SK-N-MC (cell line): Measurements from ENCODE around the gene SFRP5.

Source experiments
- DNase-seq: peaks from one replicate; pipeline ENCODE4 v3.0.0-alpha.2; 2011; ENCODE audit warnings: low read depth, low spot score
- H3K27ac ChIP-seq: fragments of 200-600 bp; sonication (generic); 2 replicates; pipeline ENCODE4 v1.5.1; 2016; ENCODE audit warnings: mixed run types
- H3K36me3 ChIP-seq: fragments of 200-600 bp; sonication (generic); 2 replicates; pipeline ENCODE4 v1.6.1; 2017; ENCODE audit warnings: antibody characterized with exemption, low read length, mixed read lengths; ENCODE audit not compliant: insufficient read depth
- H3K4me3 ChIP-seq: fragments of 200-600 bp; sonication (generic); 2 replicates; pipeline ENCODE4 v1.5.1; 2016
- H3K9ac ChIP-seq: fragments of 200-600 bp; sonication (generic); 2 replicates; pipeline ENCODE4 v1.8.0; 2017; ENCODE audit warnings: mixed run types, mixed read lengths; ENCODE audit not compliant: insufficient read length
- H3K9me3 ChIP-seq: fragments of 200-600 bp; sonication (generic); 2 replicates; pipeline ENCODE4 v1.6.1; 2017; ENCODE audit warnings: low read depth, mild to moderate bottlenecking, antibody characterized with exemption, low read length, moderate library complexity, mixed read lengths
- EZH2 ChIP-seq: fragments of 200-600 bp; sonication (generic); IDR thresholded peaks from one replicate; pipeline ENCODE4 v1.6.1; 2017; ENCODE audit warnings: antibody characterized with exemption
- FOXP2 ChIP-seq: optimal IDR thresholded peaks from 2 replicates; pipeline ENCODE3; 2011; ENCODE audit warnings: mild to moderate bottlenecking, moderate library complexity; ENCODE audit not compliant: insufficient read depth; ENCODE audit errors: extremely low read length, control extremely low read depth
- POLR2AphosphoS5 ChIP-seq: IDR thresholded peaks from 2 replicates; pipeline ENCODE4 v1.6.1; 2012; ENCODE audit warnings: mild to moderate bottlenecking, low read depth, low read length, borderline replicate concordance

Gene SFRP5

DNA sequence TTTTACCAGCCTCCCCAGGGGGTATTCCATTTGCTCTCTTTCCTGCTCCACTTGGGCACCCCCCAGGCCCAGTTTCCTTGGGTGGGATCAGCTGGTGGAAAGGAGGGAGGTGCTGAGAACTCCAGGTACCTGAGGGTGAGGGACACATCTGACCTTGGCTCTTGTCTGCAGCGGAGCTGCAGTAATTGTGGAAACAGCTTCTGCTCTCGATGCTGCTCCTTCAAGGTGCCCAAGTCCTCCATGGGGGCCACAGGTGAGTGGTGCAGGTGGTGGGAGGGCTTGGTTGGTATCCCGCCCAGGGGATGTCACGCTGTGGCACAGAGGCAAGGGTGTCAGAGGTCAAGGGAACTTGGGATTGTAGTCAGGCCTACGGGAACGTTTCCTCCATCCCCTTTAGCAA, 14.3 kb downstream of the SFRP5 start:
- TF ChIP-seq FOXP2, result no peak
- Histone ChIP-seq H3K9me3 (no peaks in the 10 kb centered on the region), H3K4me3 (no peak overlapping the region), H3K9ac (no peak overlapping the region), H3K36me3 (no peaks in the 10 kb centered on the region; the same call in 1 of the 2 replicates), H3K27ac (no peak overlapping the region)
- no peak for DNase-seq

DNA sequence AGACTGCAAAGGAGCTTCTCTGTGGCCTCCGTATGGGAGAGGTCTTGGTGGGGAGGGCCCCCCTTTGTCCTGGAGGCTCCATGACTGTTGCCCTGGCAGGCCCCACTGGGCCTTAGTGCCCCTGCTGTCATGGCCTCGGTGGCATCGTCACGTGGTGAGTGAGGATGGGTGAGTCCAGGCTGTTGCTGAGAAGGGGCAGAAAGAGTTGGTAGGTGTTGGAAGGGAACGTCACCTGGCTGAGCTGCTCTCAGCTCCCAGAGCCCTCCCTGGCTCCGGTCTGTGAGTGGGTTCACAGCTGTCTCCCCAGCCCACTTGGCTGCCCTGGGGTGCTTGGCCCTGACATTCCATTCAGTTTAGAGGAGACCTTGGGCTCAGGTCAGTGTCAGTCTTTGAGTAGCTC, 16.1 kb downstream of the SFRP5 start:
- no peak for DNase-seq
- no peaks in the 10 kb centered on the region; the same call in 1 of the 2 replicates for H3K36me3 ChIP-seq
- no peak overlapping the region for H3K9ac ChIP-seq
- no peak overlapping the region for H3K4me3 ChIP-seq
- TF ChIP-seq POLR2AphosphoS5 (no peak), FOXP2 (no peak), EZH2 (no peak)
- H3K27ac ChIP-seq, result no peak overlapping the region
- H3K9me3 ChIP-seq, result no peaks in the 10 kb centered on the region

DNA sequence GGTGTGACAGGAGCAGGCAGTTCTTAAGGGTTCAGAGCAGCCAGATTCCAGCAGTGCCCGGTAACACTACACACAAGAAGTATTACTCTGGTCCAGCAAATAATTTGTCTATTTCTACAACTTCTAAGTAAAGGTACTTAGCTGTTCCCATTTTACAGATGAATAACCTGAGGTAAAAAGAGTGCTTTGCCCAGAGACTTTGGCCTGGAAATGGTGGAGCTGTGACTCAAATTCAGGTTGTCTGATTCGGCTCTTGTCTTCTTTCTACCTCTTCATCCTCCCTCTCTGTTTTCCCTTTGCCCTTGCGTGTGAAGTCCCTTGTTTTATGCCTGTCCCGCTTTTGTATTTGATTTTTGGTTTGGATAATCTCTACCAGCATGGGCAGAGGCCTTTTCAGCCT, 17.1 kb downstream of the SFRP5 start:
- no peak overlapping the region for H3K9ac ChIP-seq
- DNase-seq, result no peak
- no peak overlapping the region for H3K4me3 ChIP-seq
- no peaks in the 10 kb centered on the region for H3K9me3 ChIP-seq
- TF ChIP-seq EZH2, result no peak
- no peak for TF ChIP-seq POLR2AphosphoS5
- no peak for TF ChIP-seq FOXP2
- peaks cover 3% of the 10 kb centered on the region; the same call in 1 of the 2 replicates for H3K36me3 ChIP-seq
- no peak overlapping the region for H3K27ac ChIP-seq

DNA sequence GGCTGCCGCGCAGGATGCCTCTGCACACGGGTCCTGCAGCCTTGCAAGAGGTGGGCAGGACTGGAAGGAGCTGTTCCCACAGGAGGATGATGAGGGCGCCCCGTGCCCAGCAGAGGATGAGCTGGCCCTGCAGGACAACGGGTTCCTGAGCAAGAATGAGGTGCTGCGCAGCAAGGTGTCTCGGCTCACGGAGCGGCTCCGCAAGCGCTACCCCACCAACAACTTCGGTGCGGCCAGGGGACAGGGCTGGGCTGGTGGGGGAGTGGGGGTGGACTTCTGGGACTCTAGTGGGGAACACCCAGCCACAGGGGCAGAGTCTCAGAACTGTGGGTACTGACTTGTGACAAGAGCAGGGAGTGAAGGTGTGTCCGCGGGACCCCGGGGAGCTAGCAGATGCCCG, 18.8 kb downstream of the SFRP5 start:
- no peak overlapping the region for H3K9ac ChIP-seq
- no peaks in the 10 kb centered on the region for H3K9me3 ChIP-seq
- no peak for TF ChIP-seq POLR2AphosphoS5
- no peak for TF ChIP-seq EZH2
- TF ChIP-seq FOXP2, result no peak
- H3K4me3 ChIP-seq, result no peak overlapping the region
- DNase-seq, result no peak
- no peak overlapping the region for H3K27ac ChIP-seq
- H3K36me3 ChIP-seq, result peaks cover 3% of the 10 kb centered on the region; the same call in 1 of the 2 replicates

DNA sequence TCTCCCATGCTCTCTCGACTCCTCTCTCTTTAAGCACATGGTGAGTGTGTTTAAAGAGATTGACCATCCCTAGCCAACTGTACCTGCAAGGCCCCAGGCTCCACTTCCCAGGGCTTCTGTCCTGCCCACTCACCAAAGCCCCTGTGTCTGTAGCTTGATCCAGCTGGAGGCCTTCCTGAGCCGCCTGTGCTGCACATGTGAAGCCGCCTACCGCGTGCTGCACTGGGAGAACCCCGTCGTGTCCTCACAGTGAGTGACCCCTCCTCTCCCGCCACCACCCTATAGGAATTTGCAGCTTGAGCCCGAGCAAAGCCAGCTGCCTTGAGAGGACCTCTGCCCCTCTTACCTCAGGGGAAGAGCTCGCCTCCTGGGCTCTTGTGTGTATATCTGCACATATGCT, 23.7 kb downstream of the SFRP5 start:
- Histone ChIP-seq H3K9me3 (no peaks in the 10 kb centered on the region), H3K4me3 (no peak overlapping the region), H3K9ac (no peak overlapping the region), H3K27ac (no peak overlapping the region), H3K36me3 (peaks cover 3% of the 10 kb centered on the region; the same call in 1 of the 2 replicates)
- no peak for DNase-seq
- TF ChIP-seq FOXP2 (no peak), EZH2 (no peak), POLR2AphosphoS5 (no peak)

DNA sequence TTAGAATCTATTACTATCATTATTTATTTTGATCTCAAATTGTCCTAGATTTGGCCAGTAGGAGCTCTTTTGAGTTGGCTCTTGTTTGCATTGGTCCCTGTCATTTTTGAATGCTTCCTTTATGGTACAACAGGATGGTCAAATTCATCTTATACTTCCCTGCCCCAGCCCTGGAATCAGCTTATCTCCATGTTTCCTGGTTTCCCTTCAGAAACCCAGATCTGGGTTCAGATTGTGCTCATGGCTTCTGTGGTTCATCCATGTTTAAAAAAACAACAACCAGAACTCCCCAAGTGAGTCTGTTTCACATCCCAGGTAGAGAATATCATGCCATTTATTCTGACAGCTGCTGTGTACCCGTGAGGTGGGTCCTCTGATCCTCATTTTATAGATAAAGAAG, 24.2 kb downstream of the SFRP5 start:
- DNase-seq, result no peak
- no peaks in the 10 kb centered on the region for H3K9me3 ChIP-seq
- H3K9ac ChIP-seq, result no peak overlapping the region
- TF ChIP-seq POLR2AphosphoS5 (no peak), FOXP2 (no peak), EZH2 (no peak)
- H3K4me3 ChIP-seq, result no peak overlapping the region
- H3K27ac ChIP-seq, result no peak overlapping the region
- H3K36me3 ChIP-seq, result peaks cover 3% of the 10 kb centered on the region; the same call in 1 of the 2 replicates

DNA sequence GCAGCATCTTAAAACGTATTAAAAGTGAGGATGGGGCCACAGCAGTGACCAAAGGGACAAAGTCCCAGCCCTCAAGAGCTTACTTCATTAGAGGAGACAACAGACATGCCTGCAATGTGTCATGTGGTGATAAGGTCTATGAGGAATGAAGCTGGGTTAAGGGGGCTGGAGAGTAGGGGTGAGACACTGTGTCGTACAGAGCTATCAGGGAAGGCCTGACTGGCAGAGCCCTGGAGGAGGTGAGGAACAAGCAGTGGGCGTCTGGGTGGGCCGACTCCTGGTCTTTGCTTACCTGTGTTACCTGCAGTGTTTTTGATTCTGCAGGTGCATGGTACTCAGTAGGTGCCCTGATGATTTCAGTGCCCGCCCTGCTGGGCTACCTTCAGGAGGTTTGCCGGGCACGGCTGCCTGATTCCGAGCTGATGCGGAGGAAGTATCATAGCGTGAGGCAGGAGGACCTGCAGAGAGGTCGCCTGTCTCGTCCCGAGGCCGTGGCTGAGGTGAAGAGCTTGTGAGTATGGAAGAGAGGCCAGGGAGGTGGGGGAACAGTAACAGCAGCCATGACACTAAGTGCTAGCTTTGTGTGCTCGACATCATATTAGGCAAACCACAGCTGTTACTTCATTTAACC, 27.3 kb downstream of the SFRP5 start:
- no peaks in the 10 kb centered on the region; the same call in 1 of the 2 replicates for H3K36me3 ChIP-seq

DNA sequence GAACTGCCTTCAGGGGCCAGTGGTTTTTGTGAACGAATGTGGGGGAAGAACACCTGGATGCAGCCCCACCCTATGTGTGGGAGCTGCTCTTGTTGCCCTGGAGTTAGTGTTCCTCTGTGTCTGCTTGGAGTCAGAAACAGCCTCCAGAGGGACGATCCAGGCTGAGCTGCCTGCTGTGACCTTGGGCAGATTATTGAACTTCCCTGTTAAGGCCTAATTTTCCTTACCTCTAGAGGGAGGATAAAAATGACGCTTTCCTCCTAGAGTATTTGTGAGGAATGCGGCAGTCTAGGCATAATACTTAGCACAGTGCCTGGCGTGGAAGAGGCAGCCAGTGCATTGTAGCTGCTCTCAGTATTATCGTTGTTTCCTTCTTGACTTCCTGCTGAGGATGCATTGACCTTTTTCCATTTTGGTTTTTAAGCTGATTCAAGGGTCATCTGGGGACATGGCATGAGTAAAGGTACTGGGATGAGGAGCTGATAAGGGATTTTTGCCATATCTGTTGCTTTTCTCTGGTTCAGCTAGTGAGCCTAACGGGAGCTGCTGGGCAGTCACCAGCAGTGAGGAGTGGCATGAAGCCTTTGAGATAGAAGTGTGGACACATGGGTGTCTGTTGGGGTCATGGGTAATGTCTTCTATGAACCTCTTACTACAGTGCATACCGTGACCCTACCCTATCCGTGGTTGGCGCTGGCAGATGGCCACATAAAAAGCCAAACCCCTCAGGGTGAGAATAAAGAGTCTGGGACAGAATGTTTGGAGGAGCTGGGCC, 28.4 kb downstream of the SFRP5 start:
- H3K9me3 ChIP-seq, result no peaks in the 10 kb centered on the region
- H3K36me3 ChIP-seq, result no peaks in the 10 kb centered on the region; the same call in 1 of the 2 replicates
- no peak overlapping the region for H3K9ac ChIP-seq
- no peak overlapping the region for H3K4me3 ChIP-seq
- no peak for DNase-seq
- H3K27ac ChIP-seq, result no peak overlapping the region
- no peak for TF ChIP-seq POLR2AphosphoS5
- TF ChIP-seq FOXP2, result no peak
- TF ChIP-seq EZH2, result no peak

More for the DNA sequence above, 27.3 kb downstream of the SFRP5 start:
- Histone ChIP-seq H3K27ac (no peak overlapping the region), H3K4me3 (no peak overlapping the region), H3K9me3 (no peaks in the 10 kb centered on the region), H3K9ac (no peak overlapping the region)
- no peak for DNase-seq
- TF ChIP-seq POLR2AphosphoS5, result no peak
- TF ChIP-seq FOXP2, result no peak

DNA sequence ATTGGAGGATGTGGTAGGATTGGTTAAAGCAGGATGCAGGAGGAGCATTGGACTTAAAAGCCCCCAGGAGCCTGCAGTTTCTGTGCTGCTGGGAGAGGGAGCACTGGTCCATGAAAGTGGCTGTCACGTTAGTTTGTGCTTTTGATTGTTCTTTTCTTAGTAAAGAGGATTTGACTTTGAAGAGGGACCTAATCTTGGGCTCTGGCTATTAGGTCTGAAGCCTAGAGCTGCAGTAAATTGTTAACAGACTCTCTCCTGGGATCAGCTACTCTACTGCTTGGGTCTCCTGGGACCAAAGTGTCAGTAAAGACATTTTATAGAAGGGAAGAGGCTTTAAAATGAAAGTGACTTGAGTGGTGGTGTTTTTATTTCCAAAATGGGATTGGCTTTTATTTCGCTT, 31.2 kb downstream of the SFRP5 start:
- H3K9ac ChIP-seq, result no peak overlapping the region
- H3K9me3 ChIP-seq, result no peaks in the 10 kb centered on the region
- no peak for DNase-seq
- no peak overlapping the region for H3K4me3 ChIP-seq
- H3K36me3 ChIP-seq, result no peaks in the 10 kb centered on the region; the same call in 1 of the 2 replicates
- TF ChIP-seq POLR2AphosphoS5, result no peak
- no peak for TF ChIP-seq FOXP2
- TF ChIP-seq EZH2, result no peak
- no peak overlapping the region for H3K27ac ChIP-seq
